CD4-positive, alpha-beta memory T cell (primary cell): ENCODE data around the gene RPE. TPM values are rescaled to one million over a fixed set of nuclear protein-coding genes. Genes with fewer than 3 reads are reported as not detected.

ENCODE experiments used
- CTCF ChIA-PET: fragments of 350-600 bp; sonication (Branson Sonifier 250); formaldehyde crosslinking; loops from one replicate; lab custom pipeline; 2021; ENCODE audit warnings: inconsistent platforms; ENCODE audit not compliant: partially characterized antibody; lab: Charles Lee
- POLR2A ChIA-PET: fragments of 350-600 bp; sonication (Branson Sonifier 250); formaldehyde crosslinking; loops from one replicate; lab custom pipeline; 2021; ENCODE audit not compliant: partially characterized antibody; lab: Charles Lee
- DNase-seq, 5 donors: peaks; one replicate each; pipeline versions ENCODE4 v3.0.0 to v3.0.0-alpha.2; 2020 to 2022; ENCODE audit warnings: mixed read lengths in 1 of 5
- H3K27ac ChIP-seq: one replicate; pipeline ENCODE4 v1.7.0; 2013; ENCODE audit warnings: low read depth, low read length
- H3K27me3 ChIP-seq: 2 replicates; pipeline ENCODE4 v1.7.0; 2013; ENCODE audit warnings: mild to moderate bottlenecking, low read length, moderate library complexity; ENCODE audit not compliant: insufficient read depth
- H3K36me3 ChIP-seq: 2 replicates; pipeline ENCODE4 v1.7.0; 2013; ENCODE audit warnings: mild to moderate bottlenecking, low read length, moderate library complexity; ENCODE audit not compliant: insufficient read depth
- H3K4me1 ChIP-seq: 2 replicates; pipeline ENCODE4 v1.7.0; 2013; ENCODE audit warnings: mild to moderate bottlenecking, low read length, moderate library complexity; ENCODE audit not compliant: insufficient read depth
- H3K4me3 ChIP-seq, 2 donors: one replicate each; pipeline ENCODE4 v1.7.0; 2013; ENCODE audit warnings: low read length in 2 of 2, mild to moderate bottlenecking in 1 of 2
- H3K9me3 ChIP-seq, 2 donors: one replicate each; pipeline ENCODE4 v1.7.0; 2013; ENCODE audit warnings: low read length in 2 of 2, control low read depth in 1 of 2; ENCODE audit not compliant: control insufficient read depth in 1 of 2
- H3K27ac Mint-ChIP-seq, 7 donors: one replicate each; pipeline ENCODE4 v1.8.0; 2020 to 2021; ENCODE audit warnings: mixed read lengths in 7 of 7, mild to moderate bottlenecking in 6 of 7, inconsistent platforms in 3 of 7, moderate library complexity in 3 of 7
- H3K27me3 Mint-ChIP-seq, 2 donors: one replicate each; pipeline ENCODE4 v1.8.0; 2020 to 2021; ENCODE audit warnings: mixed read lengths in 2 of 2
- H3K36me3 Mint-ChIP-seq, 2 donors: one replicate each; pipeline ENCODE4 v1.8.0; 2020 to 2021; ENCODE audit warnings: mixed read lengths in 2 of 2, inconsistent platforms in 1 of 2, mild to moderate bottlenecking in 1 of 2
- H3K4me1 Mint-ChIP-seq, 4 donors: one replicate each; pipeline ENCODE4 v1.8.0; 2020 to 2021; ENCODE audit warnings: mixed read lengths in 4 of 4, mild to moderate bottlenecking in 1 of 4
- H3K4me3 Mint-ChIP-seq, 8 donors: one replicate each; pipeline ENCODE4 v1.8.0; 2020 to 2021; ENCODE audit warnings: mixed read lengths in 8 of 8, mild to moderate bottlenecking in 7 of 8, moderate library complexity in 6 of 8, inconsistent platforms in 3 of 8
- H3K9me3 Mint-ChIP-seq, 8 donors: one replicate each; pipeline ENCODE4 v1.8.0; 2020 to 2021; ENCODE audit warnings: mixed read lengths in 8 of 8, mild to moderate bottlenecking in 5 of 8, inconsistent platforms in 3 of 8, moderate library complexity in 1 of 8
- intact Hi-C: fragments of 100-400 bp; cut with micrococcal nuclease; formaldehyde crosslinking; loops from one replicate; pipeline ENCODE4 v1.15.1; 2023
- polyA plus RNA-seq, 2 donors: library from polyadenylated mRNA; unstranded; fragments of 300-500 nt; fragmentation: Illumina TruSeq; gene quantifications; one replicate each; pipeline ENCODE4 v1.2.3, GENCODE V29; 2021
- total RNA-seq, 2 experiments: library from RNA; stranded (reverse); gene quantifications; one replicate each; pipeline ENCODE4 v1.2.3, GENCODE V29; 2021

The RPE gene
- total and polyA plus RNA-seq, 4 experiments from 2014 or later: 15.0 to 39.9 (median 27.6) TPM

- H3K27me3 ChIP-seq: peaks cover 5% of the 10 kb centered on the region
- H3K9me3 Mint-ChIP-seq: no peaks in the 10 kb centered on the region
- H3K4me3 ChIP-seq: no peak overlapping the region
- no peaks in the 10 kb centered on the region for H3K4me1 ChIP-seq
- POLR2A ChIA-PET: no interaction called here
- no peak for DNase-seq
- no peak overlapping the region for H3K27ac Mint-ChIP-seq
- CTCF ChIA-PET: interaction anchor here (0.7 to 3.7 kb wide), 3 partner anchors 9 to 211 kb away, joined by 3 to 19 read pairs (median 7); no protein-coding TSS in a partner anchor
- intact Hi-C loops: no loop called here
- no peaks in the 10 kb centered on the region for H3K36me3 ChIP-seq
- peaks cover 8 to 14% of the 10 kb centered on the region in 2 donors for H3K27me3 Mint-ChIP-seq
- H3K36me3 Mint-ChIP-seq: no peaks in the 10 kb centered on the region
- H3K4me3 Mint-ChIP-seq: no peak overlapping the region
- H3K9me3 ChIP-seq: no peaks in the 10 kb centered on the region
- H3K27ac ChIP-seq: no peak overlapping the region
- H3K4me1 Mint-ChIP-seq: no peaks in the 10 kb centered on the region
Measured at GRCh38 chr2:209984291-209984690, 18.1 kb upstream of the RPE start.

- Mint-ChIP-seq H3K27me3 (peaks cover 8 to 21% of the 10 kb centered on the region in 2 donors), H3K27ac (no peak overlapping the region), H3K36me3 (no peaks in the 10 kb centered on the region), H3K4me3 (no peak overlapping the region), H3K9me3 (no peaks in the 10 kb centered on the region), H3K4me1 (no peaks in the 10 kb centered on the region)
- Histone ChIP-seq H3K27ac (no peak overlapping the region), H3K4me3 (no peak overlapping the region), H3K36me3 (no peaks in the 10 kb centered on the region), H3K9me3 (no peaks in the 10 kb centered on the region), H3K27me3 (peaks cover 5% of the 10 kb centered on the region), H3K4me1 (no peaks in the 10 kb centered on the region)
- ChIA-PET POLR2A (no interaction called here), CTCF (interaction anchor here (3.7 kb wide), 1 partner anchor 210 kb away, joined by 19 read pairs; no protein-coding TSS in a partner anchor)
- no peak for DNase-seq
- intact Hi-C loops: no loop called here
Measured at GRCh38 chr2:209985874-209986273, 16.6 kb upstream of the RPE start.

GRCh38 chr2:209986415-209986814 lies 16.0 kb upstream of the RPE start:
- Histone ChIP-seq H3K9me3 (no peaks in the 10 kb centered on the region), H3K27me3 (peaks cover 5% of the 10 kb centered on the region), H3K27ac (no peak overlapping the region), H3K36me3 (no peaks in the 10 kb centered on the region), H3K4me3 (no peak overlapping the region), H3K4me1 (no peaks in the 10 kb centered on the region)
- ChIA-PET POLR2A (no interaction called here), CTCF (interaction anchor here (3.7 kb wide), 1 partner anchor 209 kb away, joined by 19 read pairs; no protein-coding TSS in a partner anchor)
- no peaks in the 10 kb centered on the region for H3K4me1 Mint-ChIP-seq
- peaks cover 11 to 21% of the 10 kb centered on the region in 2 donors for H3K27me3 Mint-ChIP-seq
- no peak overlapping the region for H3K4me3 Mint-ChIP-seq
- no peaks in the 10 kb centered on the region for H3K36me3 Mint-ChIP-seq
- DNase-seq: no peak
- no peak overlapping the region for H3K27ac Mint-ChIP-seq
- no peaks in the 10 kb centered on the region for H3K9me3 Mint-ChIP-seq
- intact Hi-C loops: no loop called here

GRCh38 chr2:209988010-209988409 lies 14.4 kb upstream of the RPE start:
- H3K9me3 Mint-ChIP-seq: no peaks in the 10 kb centered on the region
- H3K27ac Mint-ChIP-seq: no peak overlapping the region
- no peaks in the 10 kb centered on the region for H3K36me3 Mint-ChIP-seq
- peaks cover 11 to 21% of the 10 kb centered on the region in 2 donors for H3K27me3 Mint-ChIP-seq
- no peak overlapping the region for H3K4me3 ChIP-seq
- intact Hi-C loops: no loop called here
- H3K4me1 ChIP-seq: no peaks in the 10 kb centered on the region
- H3K4me1 Mint-ChIP-seq: no peaks in the 10 kb centered on the region
- ChIA-PET POLR2A (no interaction called here), CTCF (no interaction called here)
- H3K4me3 Mint-ChIP-seq: no peak overlapping the region
- H3K9me3 ChIP-seq: no peaks in the 10 kb centered on the region
- H3K27me3 ChIP-seq: peaks cover 8% of the 10 kb centered on the region
- no peak overlapping the region for H3K27ac ChIP-seq
- DNase-seq: no peak
- H3K36me3 ChIP-seq: no peaks in the 10 kb centered on the region

DNA sequence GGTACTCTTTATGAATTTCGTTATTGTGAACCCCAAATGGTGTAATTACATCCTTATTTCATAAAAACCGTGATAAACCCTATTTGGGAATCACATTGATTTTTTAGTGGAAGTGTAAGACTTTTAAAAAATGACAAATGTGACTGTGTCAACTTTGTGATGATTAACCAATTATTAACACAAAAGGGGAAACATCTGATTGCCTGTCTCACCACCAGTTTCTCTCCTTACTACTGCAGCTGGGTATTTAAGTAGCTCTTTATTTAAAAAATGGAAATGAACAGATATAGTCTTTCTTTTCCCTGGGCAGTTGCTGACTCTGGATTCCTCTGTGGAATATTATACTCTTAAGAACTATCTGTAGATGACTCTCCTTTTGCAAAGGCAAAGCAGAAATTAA lies 11.6 kb upstream of the RPE start:
- H3K27ac Mint-ChIP-seq: no peak overlapping the region
- H3K9me3 Mint-ChIP-seq: no peaks in the 10 kb centered on the region
- POLR2A ChIA-PET: no interaction called here
- peaks cover 8% of the 10 kb centered on the region for H3K27me3 ChIP-seq
- no peak overlapping the region for H3K4me3 ChIP-seq
- intact Hi-C loops: no loop called here
- H3K4me3 Mint-ChIP-seq: no peak overlapping the region
- H3K9me3 ChIP-seq: no peaks in the 10 kb centered on the region
- H3K27me3 Mint-ChIP-seq: peaks cover 7 to 17% of the 10 kb centered on the region in 2 donors
- no peaks in the 10 kb centered on the region for H3K4me1 Mint-ChIP-seq
- no peaks in the 10 kb centered on the region for H3K36me3 Mint-ChIP-seq
- H3K4me1 ChIP-seq: no peaks in the 10 kb centered on the region
- H3K36me3 ChIP-seq: no peaks in the 10 kb centered on the region
- H3K27ac ChIP-seq: no peak overlapping the region
- DNase-seq: no peak
- CTCF ChIA-PET: interaction anchor here (1.1 kb wide), 1 partner anchor 11 kb away, joined by 3 read pairs; no protein-coding TSS in a partner anchor

DNA sequence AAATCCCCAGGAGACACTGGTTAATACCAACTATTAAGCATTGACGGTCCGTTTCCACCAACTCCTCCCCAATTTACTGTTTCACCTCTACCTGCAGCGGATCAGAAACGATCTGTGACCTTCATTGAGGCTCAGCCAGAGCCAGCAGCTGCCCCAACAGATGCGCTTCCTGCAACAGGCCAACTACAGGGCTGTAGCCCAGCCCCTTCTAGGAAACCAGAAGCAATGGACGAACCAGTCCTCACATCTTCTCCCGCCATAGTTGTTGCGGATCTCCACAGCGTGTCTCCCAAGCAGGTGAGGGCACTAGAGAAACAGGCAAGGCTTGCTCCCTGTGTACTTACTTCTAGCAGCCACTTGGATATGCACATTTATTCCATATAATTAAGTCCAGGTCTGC lies 8.5 kb upstream of the RPE start:
- Histone ChIP-seq H3K36me3 (no peaks in the 10 kb centered on the region), H3K4me3 (no peak overlapping the region), H3K4me1 (no peaks in the 10 kb centered on the region), H3K9me3 (no peaks in the 10 kb centered on the region), H3K27ac (no peak overlapping the region), H3K27me3 (peaks cover 3% of the 10 kb centered on the region)
- H3K27ac Mint-ChIP-seq: no peak overlapping the region
- intact Hi-C loops: no loop called here
- H3K4me3 Mint-ChIP-seq: no peak overlapping the region
- H3K27me3 Mint-ChIP-seq: peaks cover 5 to 12% of the 10 kb centered on the region in 2 donors
- POLR2A ChIA-PET: no interaction called here
- no peaks in the 10 kb centered on the region for H3K4me1 Mint-ChIP-seq
- CTCF ChIA-PET: no interaction called here
- H3K9me3 Mint-ChIP-seq: no peaks in the 10 kb centered on the region
- no peaks in the 10 kb centered on the region for H3K36me3 Mint-ChIP-seq
- no peak for DNase-seq

GRCh38 chr2:209998596-209998995 lies 3.8 kb upstream of the RPE start:
- H3K4me3 ChIP-seq: no peak overlapping the region
- Mint-ChIP-seq H3K4me3 (no peak overlapping the region), H3K27ac (no peak overlapping the region), H3K27me3 (peaks cover 0 to 2% of the 10 kb centered on the region in 2 donors), H3K4me1 (peaks cover 8 to 25% (median 13%) of the 10 kb centered on the region in 4 donors), H3K36me3 (peaks cover 0 to 9% of the 10 kb centered on the region in 2 donors), H3K9me3 (no peaks in the 10 kb centered on the region)
- no peak for DNase-seq
- H3K27me3 ChIP-seq: no peaks in the 10 kb centered on the region
- H3K36me3 ChIP-seq: no peaks in the 10 kb centered on the region
- no peak overlapping the region for H3K27ac ChIP-seq
- CTCF ChIA-PET: interaction anchor here (1.2 kb wide), 1 partner anchor 21 kb away, joined by 5 read pairs; no protein-coding TSS in a partner anchor
- intact Hi-C loops: no loop called here
- POLR2A ChIA-PET: no interaction called here
- H3K9me3 ChIP-seq: no peaks in the 10 kb centered on the region
- peaks cover 13% of the 10 kb centered on the region for H3K4me1 ChIP-seq
